ENCODE measurements around the gene BCL2L13.
"Not testable (repeated sequence)": the region's sequence is repeated elsewhere in the genome, so short reads cannot be mapped to it uniquely, and the experiment has no call there.

BCL2L13 gene

GRCh38 chr22:17732251-17732854 lies 93.8 kb downstream of the BCL2L13 start:
- no peak for FAIRE-seq

GRCh38 chr22:17733466-17733865 lies 94.9 kb downstream of the BCL2L13 start:
- FAIRE-seq, result no peak

DNA sequence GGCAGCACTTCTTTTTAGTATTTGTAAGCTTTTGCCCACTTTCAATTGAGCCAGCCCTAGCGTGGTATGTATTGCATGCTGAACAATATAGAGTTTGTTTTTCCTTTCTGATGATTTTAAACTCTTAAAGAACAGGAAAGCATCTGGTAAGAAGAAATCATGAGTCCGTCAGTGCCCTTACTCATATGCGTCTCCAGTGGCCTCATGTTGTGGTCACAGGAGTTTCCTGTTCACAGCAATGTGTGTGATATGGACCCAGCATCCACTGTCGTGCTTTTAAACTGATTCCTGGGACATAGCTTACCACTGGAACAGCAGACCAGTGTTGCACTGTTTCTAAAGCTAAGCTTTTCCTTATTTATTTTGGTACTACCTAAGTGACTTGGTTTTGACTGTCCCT lies 95.6 kb downstream of the BCL2L13 start:
- FAIRE-seq, result no peak

GRCh38 chr22:17738386-17739128 lies 100.0 kb downstream of the BCL2L13 start:
- FAIRE-seq, result no peak

DNA sequence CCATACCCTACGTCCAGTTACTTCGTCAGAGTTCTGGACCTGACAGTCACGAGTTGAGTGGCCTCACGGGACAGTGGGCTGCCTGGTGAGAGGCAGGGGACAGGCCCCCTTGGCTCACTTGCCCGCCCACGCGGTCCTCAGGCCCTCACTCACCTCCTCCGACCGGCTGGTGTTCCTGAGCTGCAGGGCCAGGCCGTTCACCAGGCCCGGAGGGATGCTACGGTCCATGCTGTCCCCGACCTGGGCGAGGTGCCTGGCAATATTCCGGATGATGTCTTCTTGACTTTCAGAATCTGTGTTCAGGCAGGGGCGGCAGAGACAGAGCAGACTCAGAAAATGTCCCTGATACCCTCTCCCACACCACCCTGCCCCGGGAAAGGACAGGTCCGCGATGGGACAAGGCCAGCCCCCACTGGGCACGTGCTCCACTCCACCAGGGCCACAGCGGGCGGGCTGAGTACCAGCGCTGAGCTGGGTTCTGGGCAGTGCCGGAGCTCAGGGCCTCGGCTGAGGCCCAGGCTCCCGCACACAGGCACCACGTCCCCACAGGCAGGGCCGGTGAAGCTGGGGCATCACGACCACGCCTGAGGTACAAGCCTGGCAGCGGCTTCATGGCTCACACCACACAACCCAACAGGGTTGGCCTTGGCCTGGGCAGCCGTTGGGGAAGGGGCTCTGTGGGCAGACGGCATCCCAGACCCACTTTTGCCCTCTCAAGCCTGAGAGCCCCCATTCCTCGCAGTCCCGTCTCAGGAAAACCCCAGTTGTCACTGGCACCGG lies 100.8 kb downstream of the BCL2L13 start:
- FAIRE-seq, result no peak

- no peak for FAIRE-seq
These were observed 103.4 kb downstream of the BCL2L13 start for GRCh38 chr22:17741866-17742526.

GRCh38 chr22:17742527-17742902 lies 104.0 kb downstream of the BCL2L13 start:
- FAIRE-seq, result no peak

- no peak for FAIRE-seq
These were observed 105.3 kb downstream of the BCL2L13 start for GRCh38 chr22:17743661-17744411.

DNA sequence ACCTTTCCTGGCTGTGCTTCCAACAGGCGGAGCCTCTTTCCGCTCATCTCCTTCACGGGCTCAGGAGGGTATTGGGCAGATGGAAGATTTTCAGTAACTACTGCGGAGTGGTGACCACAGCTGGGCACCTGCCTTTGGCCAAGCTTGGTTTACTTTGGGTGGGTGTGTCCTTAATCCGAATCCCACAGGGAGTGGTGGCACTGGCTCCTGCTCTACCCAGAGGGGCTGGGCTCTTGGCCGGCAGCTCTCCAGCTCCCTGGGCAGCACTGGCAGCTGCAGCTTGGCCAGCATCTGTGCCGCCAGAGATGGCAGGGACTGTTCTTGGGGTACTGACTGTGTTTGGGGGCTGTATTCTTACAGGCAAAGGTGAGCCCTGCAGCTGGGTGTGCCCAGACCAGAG lies 105.9 kb downstream of the BCL2L13 start:
- FAIRE-seq, result no peak

DNA sequence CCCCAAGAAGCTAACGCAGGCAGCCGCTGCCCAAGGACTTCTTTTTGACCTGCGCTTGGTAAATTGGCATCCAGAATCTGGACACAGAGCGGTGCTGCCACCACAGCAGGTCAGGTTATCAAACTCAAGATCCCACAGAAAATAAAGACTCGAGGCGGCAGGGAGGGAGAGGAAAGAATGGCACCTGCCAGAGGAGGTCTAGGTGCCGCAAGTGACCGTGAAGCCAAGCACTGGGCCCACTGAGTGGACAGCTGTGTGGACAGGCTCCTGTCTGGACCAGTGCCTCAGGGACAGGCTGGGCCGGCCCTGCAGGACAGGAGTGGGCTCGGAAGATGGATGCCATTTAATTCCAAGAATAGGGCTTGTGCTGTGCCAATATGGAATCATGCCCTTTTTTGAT lies 108.4 kb downstream of the BCL2L13 start:
- FAIRE-seq, result no peak

DNA sequence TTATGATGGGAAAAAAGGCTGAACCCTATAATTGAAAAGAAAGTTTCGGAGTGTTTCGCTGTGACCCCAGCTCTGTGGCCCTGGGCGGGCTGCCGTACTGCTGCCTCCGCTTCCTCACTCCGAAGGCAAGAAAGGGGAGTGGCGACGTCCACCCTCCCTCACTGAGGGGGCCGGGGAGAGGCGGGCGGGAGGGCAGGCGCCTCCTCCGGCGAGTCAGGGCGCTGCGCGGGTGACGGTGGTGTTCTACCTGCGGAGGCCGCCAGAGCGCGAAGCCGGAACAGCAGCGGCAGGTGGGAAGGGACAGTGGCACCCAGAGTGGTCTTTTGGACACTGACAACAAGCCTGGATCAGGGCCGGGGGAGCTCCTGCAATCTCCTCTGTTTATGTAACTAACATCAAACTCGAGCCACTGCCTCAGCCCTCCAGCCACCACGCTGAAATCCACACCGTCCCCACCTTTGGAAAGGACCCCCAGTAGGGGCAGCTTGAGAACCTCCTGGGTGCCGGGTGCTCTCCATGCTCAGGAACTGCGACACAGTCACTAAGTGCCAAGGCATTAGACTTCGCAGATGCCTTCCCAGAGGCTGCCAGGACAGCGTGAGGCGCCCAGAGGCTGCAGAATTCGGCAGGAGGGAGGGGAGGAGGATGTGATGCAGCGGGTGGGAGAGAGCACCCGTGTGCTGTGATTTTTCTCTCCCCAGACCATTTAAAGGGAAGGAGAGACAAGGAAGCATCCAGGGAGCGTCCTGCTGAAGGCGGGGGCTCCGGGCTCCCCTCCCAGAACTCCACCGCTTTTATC lies 110.2 kb downstream of the BCL2L13 start:
- no peak for FAIRE-seq

GRCh38 chr22:17749605-17750395 lies 111.2 kb downstream of the BCL2L13 start:
- FAIRE-seq, result no peak

DNA sequence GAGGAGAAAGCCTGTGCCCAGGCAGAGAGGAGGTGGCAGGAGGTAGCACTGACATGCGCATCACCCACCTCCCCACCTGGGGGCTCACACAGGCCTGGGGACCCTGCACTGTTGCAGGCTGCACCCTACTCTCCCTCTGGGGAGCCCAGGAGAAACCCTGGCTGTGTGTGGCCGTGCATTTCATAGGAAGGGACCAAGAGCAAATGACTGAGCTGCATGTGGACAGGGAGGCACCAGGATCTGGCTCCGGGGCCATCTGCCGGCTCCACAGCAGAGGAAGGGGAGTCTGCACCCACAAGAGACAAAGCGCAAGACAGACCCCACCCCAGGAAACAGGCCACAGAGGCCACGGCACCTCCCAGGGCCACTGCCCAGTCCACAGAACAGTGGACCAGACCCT lies 113.0 kb downstream of the BCL2L13 start:
- FAIRE-seq, result no peak

DNA sequence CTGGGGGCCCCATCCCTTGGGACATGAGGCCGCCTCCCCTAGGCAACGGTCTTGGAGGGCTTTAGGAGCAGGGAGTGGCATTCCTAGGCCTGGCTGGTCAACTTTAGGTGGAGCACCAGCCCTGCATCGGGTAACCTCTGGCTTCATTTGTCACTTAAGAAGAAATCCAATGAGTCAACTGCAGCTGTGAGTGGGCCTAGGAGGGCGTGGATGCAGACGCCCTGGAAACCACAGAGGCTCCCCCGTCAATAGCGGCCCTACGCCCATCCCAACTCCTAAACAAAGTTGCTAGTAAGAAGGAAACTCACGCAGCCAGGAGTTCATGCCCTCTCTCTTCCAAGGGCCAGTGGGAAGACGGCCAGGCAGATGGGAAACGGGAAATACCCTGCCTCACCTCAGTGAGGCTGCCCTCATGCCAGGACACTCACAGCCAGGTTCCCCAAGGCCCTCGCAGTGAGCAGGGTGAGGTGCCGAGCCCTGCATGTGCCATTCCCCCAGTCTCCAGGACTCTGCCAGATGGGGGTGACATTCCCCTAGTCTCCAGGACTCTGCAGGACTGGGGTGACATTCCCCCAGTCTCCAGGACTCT lies 114.9 kb downstream of the BCL2L13 start:
- no peak for FAIRE-seq

- FAIRE-seq, result no peak
These were observed 115.8 kb downstream of the BCL2L13 start for GRCh38 chr22:17754233-17754925.

- no peak for FAIRE-seq
These were observed 122.6 kb downstream of the BCL2L13 start for GRCh38 chr22:17761138-17761488.

DNA sequence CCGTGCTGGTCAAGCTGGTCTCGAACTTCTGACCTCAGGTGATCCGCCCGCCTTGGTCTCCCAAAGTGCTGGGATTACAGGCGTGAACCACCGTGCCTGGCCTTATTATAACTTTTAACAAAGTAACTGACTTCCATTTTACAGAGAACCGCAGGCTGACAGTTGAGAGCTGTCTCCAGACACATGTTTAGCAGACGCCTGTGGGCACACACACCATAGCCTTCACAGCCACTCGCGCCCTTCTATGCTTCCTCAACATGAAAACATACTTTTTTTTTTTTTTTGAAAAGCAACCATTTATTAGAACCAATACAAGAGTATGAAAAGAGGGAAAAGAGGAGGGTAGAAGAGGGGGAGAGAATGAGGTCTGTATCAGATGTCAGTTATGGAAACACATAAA lies 124.9 kb downstream of the BCL2L13 start:
- FAIRE-seq, result not testable (repeated sequence)

DNA sequence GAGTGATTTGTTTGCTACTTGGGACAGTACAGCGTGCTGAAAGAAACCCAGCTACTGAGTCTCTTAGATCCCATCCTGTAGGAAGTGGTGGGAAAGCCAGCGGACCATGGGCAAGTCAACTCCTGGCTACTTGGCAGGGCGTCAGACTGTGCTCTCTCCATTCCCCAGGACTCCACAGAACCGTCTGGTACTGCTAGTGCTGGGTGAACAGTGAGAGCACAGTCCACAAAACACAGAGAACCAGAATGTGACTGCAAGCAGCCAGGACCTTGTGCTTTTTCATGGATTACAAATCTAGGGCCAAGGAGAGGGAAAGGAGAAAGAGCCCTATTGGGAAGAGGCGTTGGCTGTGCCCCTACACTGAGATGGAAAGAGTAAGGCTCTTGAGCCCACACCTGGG lies 125.5 kb downstream of the BCL2L13 start:
- no peak for FAIRE-seq

DNA sequence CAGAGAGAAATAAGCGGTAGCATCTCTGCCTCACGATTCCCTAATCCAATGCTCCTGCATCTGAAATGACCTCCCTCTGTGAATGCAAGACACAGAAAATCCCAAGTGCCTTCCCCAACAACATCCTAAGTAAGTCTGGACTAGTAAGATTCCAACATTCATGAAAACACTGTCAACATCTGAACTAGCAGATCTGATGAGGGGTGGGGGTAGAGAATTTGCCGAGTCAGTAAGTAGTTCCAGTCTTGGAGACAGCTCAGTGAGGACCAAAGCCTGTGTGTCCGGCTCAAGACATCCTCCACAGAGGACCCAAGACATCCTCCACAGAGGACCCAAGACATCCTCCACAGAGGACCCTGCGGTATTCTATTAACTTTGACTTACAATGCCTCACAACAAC lies 126.3 kb downstream of the BCL2L13 start:
- not testable (repeated sequence) for FAIRE-seq
